Osteoblast (primary cell): Measurements from ENCODE around the gene MAGOH. TPM values are rescaled to one million over a fixed set of nuclear protein-coding genes. Genes with fewer than 3 reads are reported as not detected.
A peak's percentile ranks its signal among the peaks of the same experiment; 100 is the strongest.
"Not testable (repeated sequence)": the region's sequence is repeated elsewhere in the genome, so short reads cannot be mapped to it uniquely, and the experiment has no call there.

Source experiments
- DNase-seq: peaks from one replicate; pipeline ENCODE4 v3.0.0; 2011; ENCODE audit warnings: low spot score, mixed read lengths; ENCODE audit not compliant: insufficient read length; ENCODE audit errors: missing footprints
- H2AFZ ChIP-seq: 2 replicates; pipeline ENCODE4 v1.6.0; 2011; ENCODE audit warnings: mild to moderate bottlenecking, low read length
- H3K27ac ChIP-seq: 2 replicates; pipeline ENCODE4 v1.5.1; 2011; ENCODE audit warnings: mild to moderate bottlenecking, low read depth, low read length, moderate library complexity
- H3K27me3 ChIP-seq: 2 replicates; pipeline ENCODE4 v1.6.0; 2012; ENCODE audit warnings: mild to moderate bottlenecking, control low read depth, inconsistent platforms, low read length, moderate library complexity; ENCODE audit not compliant: insufficient read depth
- H3K36me3 ChIP-seq: 2 replicates; pipeline ENCODE4 v1.5.1; 2011; ENCODE audit warnings: mild to moderate bottlenecking, low read length, control low read depth, moderate library complexity; ENCODE audit not compliant: insufficient read depth
- H3K4me1 ChIP-seq: 2 replicates; pipeline ENCODE4 v1.5.1; 2011; ENCODE audit warnings: mild to moderate bottlenecking, low read length, control low read depth, moderate library complexity; ENCODE audit not compliant: insufficient read depth
- H3K4me2 ChIP-seq: 2 replicates; pipeline ENCODE4 v1.6.0; 2011; ENCODE audit warnings: mild to moderate bottlenecking, low read length; ENCODE audit not compliant: insufficient read depth
- H3K4me3 ChIP-seq: fragments of 200-600 bp; sonication (generic); 3 replicates; pipeline ENCODE4 v1.5.1; 2012; ENCODE audit warnings: mild to moderate bottlenecking, low read length, inconsistent platforms; ENCODE audit not compliant: insufficient read depth
- H3K79me2 ChIP-seq: 2 replicates; pipeline ENCODE4 v1.6.0; 2012; ENCODE audit warnings: mild to moderate bottlenecking, low read length, control low read depth, inconsistent platforms; ENCODE audit not compliant: insufficient read depth
- H3K9me3 ChIP-seq: 2 replicates; pipeline ENCODE4 v1.5.1; 2011; ENCODE audit warnings: low read depth, low read length, control low read depth
- H4K20me1 ChIP-seq: 2 replicates; pipeline ENCODE4 v1.6.0; 2012; ENCODE audit warnings: mild to moderate bottlenecking, low read length, control low read depth; ENCODE audit not compliant: insufficient read depth
- total RNA-seq: library from RNA; depleted of rRNA; stranded (reverse); fragments of >200 nt; gene quantifications from 2 replicates; pipeline ENCODE4 v1.2.3, GENCODE V29; 2012
- TF ChIP-seq, protein P1 (sequence below): IDR thresholded peaks from 2 replicates; pipeline ENCODE4 v1.5.1; 2011; ENCODE audit warnings: mild to moderate bottlenecking, low read depth, low read length, moderate library complexity; ENCODE audit errors: extremely low read depth

Gene MAGOH
- total RNA-seq, 1 donor = 22.8 TPM

GRCh38 chr1:53206735-53207379 is 31.5 kb downstream of the MAGOH start:
- TF ChIP-seq, protein P1, sequence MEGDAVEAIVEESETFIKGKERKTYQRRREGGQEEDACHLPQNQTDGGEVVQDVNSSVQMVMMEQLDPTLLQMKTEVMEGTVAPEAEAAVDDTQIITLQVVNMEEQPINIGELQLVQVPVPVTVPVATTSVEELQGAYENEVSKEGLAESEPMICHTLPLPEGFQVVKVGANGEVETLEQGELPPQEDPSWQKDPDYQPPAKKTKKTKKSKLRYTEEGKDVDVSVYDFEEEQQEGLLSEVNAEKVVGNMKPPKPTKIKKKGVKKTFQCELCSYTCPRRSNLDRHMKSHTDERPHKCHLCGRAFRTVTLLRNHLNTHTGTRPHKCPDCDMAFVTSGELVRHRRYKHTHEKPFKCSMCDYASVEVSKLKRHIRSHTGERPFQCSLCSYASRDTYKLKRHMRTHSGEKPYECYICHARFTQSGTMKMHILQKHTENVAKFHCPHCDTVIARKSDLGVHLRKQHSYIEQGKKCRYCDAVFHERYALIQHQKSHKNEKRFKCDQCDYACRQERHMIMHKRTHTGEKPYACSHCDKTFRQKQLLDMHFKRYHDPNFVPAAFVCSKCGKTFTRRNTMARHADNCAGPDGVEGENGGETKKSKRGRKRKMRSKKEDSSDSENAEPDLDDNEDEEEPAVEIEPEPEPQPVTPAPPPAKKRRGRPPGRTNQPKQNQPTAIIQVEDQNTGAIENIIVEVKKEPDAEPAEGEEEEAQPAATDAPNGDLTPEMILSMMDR = no peak
- Histone ChIP-seq H3K9me3 (peaks cover 2% of the 10 kb centered on the region), H3K4me2 (no peak overlapping the region), H3K4me3 (no peak overlapping the region), H3K79me2 (peaks cover 5% of the 10 kb centered on the region), H3K4me1 (peaks cover 9% of the 10 kb centered on the region), H3K36me3 (peaks cover 72% of the 10 kb centered on the region), H4K20me1 (no peaks in the 10 kb centered on the region), H3K27me3 (no peaks in the 10 kb centered on the region), H3K27ac (no peak overlapping the region), H2AFZ (no peak overlapping the region)
- no peak for DNase-seq

DNA sequence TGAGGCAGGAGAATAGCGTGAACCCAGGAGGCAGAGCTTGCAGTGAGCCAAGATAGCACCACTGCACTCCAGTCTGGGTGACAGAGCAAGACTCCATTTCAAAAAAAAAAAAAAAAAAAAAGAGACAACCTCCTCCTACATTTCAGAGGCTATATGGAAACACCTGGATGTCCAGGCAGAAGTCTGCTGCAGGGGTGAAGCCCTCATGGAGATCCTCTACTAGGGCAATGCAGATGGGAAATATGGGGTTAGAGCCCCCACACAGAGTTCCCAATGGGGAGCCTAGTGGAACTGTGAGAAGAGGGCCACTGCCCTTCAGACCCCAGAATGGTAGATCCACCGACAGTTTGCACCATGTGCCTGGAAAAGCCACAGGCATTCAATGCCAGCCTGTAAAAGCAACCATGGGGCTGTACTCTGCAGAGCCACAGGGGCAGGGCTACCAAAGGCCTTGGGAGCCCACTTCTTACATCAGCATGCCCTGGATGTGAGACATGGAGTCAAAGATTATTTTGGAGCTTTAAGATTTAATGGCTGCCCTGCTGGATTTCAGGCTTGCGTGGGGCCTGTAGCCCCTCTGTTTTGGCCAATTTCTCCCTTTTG is 32.1 kb downstream of the MAGOH start:
- not testable (repeated sequence) for H3K4me1 ChIP-seq, H4K20me1 ChIP-seq, H3K9me3 ChIP-seq, H2AFZ ChIP-seq, H3K79me2 ChIP-seq, H3K4me3 ChIP-seq, H3K27me3 ChIP-seq, DNase-seq, H3K4me2 ChIP-seq, H3K27ac ChIP-seq
- peaks cover 65% of the 10 kb centered on the region for H3K36me3 ChIP-seq

DNA sequence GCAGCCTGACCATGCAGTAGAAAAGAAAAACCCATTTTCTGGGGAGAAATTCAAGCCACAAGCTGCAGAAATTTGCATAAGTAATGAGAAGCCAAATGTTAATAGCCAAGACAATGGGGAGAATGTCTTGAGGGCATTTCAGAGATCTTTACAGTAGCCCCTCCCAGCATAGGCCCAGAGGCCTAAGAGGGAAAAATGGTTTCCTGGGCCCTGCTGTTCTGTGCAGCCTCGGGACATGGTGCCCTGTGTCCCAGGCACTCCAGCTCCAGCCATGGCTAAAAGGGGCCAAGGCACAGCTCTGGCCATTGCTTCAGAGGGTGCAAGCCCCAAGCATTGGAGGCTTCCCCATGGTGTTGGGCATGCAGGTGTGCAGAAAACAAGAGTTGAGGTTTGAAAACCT is 32.8 kb downstream of the MAGOH start:
- not testable (repeated sequence) for H3K79me2 ChIP-seq, H3K27me3 ChIP-seq, H2AFZ ChIP-seq, H3K4me1 ChIP-seq, DNase-seq, H3K4me2 ChIP-seq, H3K9me3 ChIP-seq, H4K20me1 ChIP-seq, H3K27ac ChIP-seq, H3K4me3 ChIP-seq
- peaks cover 62% of the 10 kb centered on the region for H3K36me3 ChIP-seq

DNA sequence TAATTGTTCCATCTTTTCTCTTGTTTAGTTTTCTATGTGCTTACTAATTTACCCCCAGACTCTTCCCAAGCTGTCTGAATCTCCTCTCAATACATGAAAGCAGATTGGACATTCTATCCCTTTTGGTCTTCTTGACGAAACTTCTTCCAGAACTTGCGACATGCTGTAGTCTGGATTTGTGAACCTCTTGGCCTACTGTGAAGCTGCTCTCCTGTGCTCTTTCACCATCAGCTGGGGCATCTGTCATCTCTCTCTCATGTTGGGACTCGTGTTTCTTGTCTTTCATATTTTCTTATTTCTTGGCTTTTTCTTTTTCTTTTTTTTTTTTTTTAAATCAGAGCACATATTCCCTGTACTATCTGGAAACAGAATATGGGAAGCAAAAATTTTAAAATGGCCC is 34.9 kb downstream of the MAGOH start:
- no peak for DNase-seq
- Histone ChIP-seq H3K4me2 (no peak overlapping the region), H3K4me3 (no peak overlapping the region), H4K20me1 (peaks cover 4% of the 10 kb centered on the region), H3K27me3 (no peaks in the 10 kb centered on the region), H3K4me1 (peaks cover 9% of the 10 kb centered on the region), H3K79me2 (peaks cover 13% of the 10 kb centered on the region), H3K27ac (no peak overlapping the region), H3K9me3 (peaks cover 2% of the 10 kb centered on the region), H2AFZ (no peak overlapping the region), H3K36me3 (peaks cover 44% of the 10 kb centered on the region)
- TF ChIP-seq, protein P1 = no peak

- TF ChIP-seq, protein P1 = no peak
- Histone ChIP-seq H3K4me3 (no peak overlapping the region), H3K4me2 (peak overlapping the region; percentile 93), H4K20me1 (peaks cover 4% of the 10 kb centered on the region), H3K9me3 (no peaks in the 10 kb centered on the region), H2AFZ (peak overlapping the region; percentile 39), H3K79me2 (peaks cover 26% of the 10 kb centered on the region), H3K27me3 (no peaks in the 10 kb centered on the region), H3K27ac (peak overlapping the region; percentile 89), H3K36me3 (peaks cover 18% of the 10 kb centered on the region), H3K4me1 (peaks cover 21% of the 10 kb centered on the region)
- peak; percentile 58 for DNase-seq
Measured at GRCh38 chr1:53198241-53198651, 40.1 kb downstream of the MAGOH start.
